Breast epithelium (tissue), 3 donors: ENCODE measurements around the gene UPK2.
"Not testable (repeated sequence)": the region's sequence is repeated elsewhere in the genome, so short reads cannot be mapped to it uniquely, and the experiment has no call there.

Experiments
- POLR2A ChIP-seq: fragments of 450-650 bp; IDR thresholded peaks from one replicate; pipeline ENCODE4 v1.6.1; 2016; ENCODE audit warnings: antibody characterized with exemption, mild to moderate bottlenecking, moderate library complexity
- POLR2AphosphoS5 ChIP-seq, 3 donors: sonication (generic); formaldehyde crosslinking; IDR thresholded peaks; one replicate each; pipeline ENCODE4 v1.6.1; 2017; ENCODE audit warnings: antibody characterized with exemption in 3 of 3
- TF ChIP-seq, protein P1 (sequence below), 3 donors: fragments of 450-650 bp; IDR thresholded peaks; one replicate each; pipeline ENCODE4 v1.5.1; 2016 to 2017; ENCODE audit warnings: antibody characterized with exemption in 3 of 3, mild to moderate bottlenecking in 3 of 3, moderate library complexity in 3 of 3

DNA sequence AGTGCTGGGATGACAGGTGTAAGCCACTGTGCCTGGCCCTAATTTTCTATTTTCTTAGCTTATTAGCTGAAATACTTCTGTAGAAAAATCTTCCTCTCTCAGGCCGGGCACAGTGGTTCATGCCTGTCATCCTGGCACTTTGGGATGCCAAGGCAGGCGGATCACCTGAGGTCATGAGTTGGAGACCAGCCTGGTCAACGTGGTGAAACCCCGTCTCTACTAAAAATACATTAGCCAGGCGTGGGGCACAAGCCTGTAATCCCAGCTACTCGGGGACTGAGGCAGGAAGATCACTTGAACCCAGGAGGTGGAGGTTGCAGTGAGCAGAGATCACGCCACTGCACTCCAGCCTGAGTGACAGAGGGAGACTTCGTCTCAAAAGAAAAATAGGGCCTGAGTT is 28.2 kb downstream of the UPK2 start:
- TF ChIP-seq, protein P1, sequence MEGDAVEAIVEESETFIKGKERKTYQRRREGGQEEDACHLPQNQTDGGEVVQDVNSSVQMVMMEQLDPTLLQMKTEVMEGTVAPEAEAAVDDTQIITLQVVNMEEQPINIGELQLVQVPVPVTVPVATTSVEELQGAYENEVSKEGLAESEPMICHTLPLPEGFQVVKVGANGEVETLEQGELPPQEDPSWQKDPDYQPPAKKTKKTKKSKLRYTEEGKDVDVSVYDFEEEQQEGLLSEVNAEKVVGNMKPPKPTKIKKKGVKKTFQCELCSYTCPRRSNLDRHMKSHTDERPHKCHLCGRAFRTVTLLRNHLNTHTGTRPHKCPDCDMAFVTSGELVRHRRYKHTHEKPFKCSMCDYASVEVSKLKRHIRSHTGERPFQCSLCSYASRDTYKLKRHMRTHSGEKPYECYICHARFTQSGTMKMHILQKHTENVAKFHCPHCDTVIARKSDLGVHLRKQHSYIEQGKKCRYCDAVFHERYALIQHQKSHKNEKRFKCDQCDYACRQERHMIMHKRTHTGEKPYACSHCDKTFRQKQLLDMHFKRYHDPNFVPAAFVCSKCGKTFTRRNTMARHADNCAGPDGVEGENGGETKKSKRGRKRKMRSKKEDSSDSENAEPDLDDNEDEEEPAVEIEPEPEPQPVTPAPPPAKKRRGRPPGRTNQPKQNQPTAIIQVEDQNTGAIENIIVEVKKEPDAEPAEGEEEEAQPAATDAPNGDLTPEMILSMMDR (IDR thresholded peaks at IDR 0.05) = not testable (repeated sequence)
- not testable (repeated sequence) for TF ChIP-seq POLR2A; POLR2AphosphoS5 (IDR thresholded peaks at IDR 0.05)
